Loucy (cell line): Measurements from ENCODE around the gene GABRA1.

ENCODE experiments used
- CTCF ChIP-seq: fragments of 200-600 bp; sonication (generic); conservative IDR thresholded peaks from 2 replicates; pipeline ENCODE4 v1.5.1; 2014; ENCODE audit warnings: mild to moderate bottlenecking, antibody characterized with exemption, low read length
- EZH2phosphoT487 ChIP-seq: fragments of 200-600 bp; IDR thresholded peaks from 2 replicates; pipeline ENCODE4 v1.6.1; 2018; ENCODE audit warnings: antibody characterized with exemption, mild to moderate bottlenecking, moderate library complexity, borderline replicate concordance

- TF ChIP-seq CTCF (no peak), EZH2phosphoT487 (no peak)
Observed at GRCh38 chr5:161946911-161947310, 99.0 kb downstream of the GABRA1 start.
